SK-N-SH (cell line): ENCODE results near the gene RABGAP1L. TPM values are rescaled to one million over a fixed set of nuclear protein-coding genes. Genes with fewer than 3 reads are reported as not detected.

ENCODE experiments used
- CTCF ChIA-PET: fragments of 300-600, 350-600 bp; formaldehyde crosslinking; extraction: SDS; loops from one replicate; lab custom pipeline; 2021; lab: Yijun Ruan, JAX
- POLR2A ChIA-PET: fragments of 350-600 bp; sonication (Branson Sonifier 250); formaldehyde crosslinking; extraction: SDS; loops from one replicate; lab custom pipeline; 2020; ENCODE audit warnings: antibody characterized with exemption, inconsistent platforms; lab: Yijun Ruan, JAX
- DNase-seq: peaks from one replicate; pipeline ENCODE4 v3.0.0; 2012
- H2AFZ ChIP-seq: fragments of 200-600 bp; sonication (generic); 2 replicates; pipeline ENCODE4 v1.8.1; 2016; ENCODE audit warnings: antibody characterized with exemption, mild to moderate bottlenecking, low read depth
- H3F3A ChIP-seq: fragments of 200-600 bp; sonication (generic); replicated peaks from 2 replicates; pipeline ENCODE3; 2016; ENCODE audit warnings: antibody characterized with exemption, mild to moderate bottlenecking; ENCODE audit not compliant: insufficient read depth
- H3K27ac ChIP-seq, 2 experiments: fragments of 200-500 bp in 1 of 2; fragments of 200-600 bp in 1 of 2; sonication (Bioruptor generic) in 1 of 2; sonication (generic), shearing (Covaris generic) in 1 of 2; 2 replicates each; pipeline versions ENCODE4 v1.5.1 to v1.6.1; 2014 to 2016; ENCODE audit warnings: low read depth in 2 of 2, inconsistent platforms in 1 of 2, low read length in 1 of 2, mild to moderate bottlenecking in 1 of 2, mixed read lengths in 1 of 2
- H3K27me3 ChIP-seq: fragments of 200-600 bp; sonication (generic), shearing (Covaris generic); 2 replicates; pipeline ENCODE4 v1.6.1; 2016; ENCODE audit warnings: mixed run types; ENCODE audit not compliant: insufficient read depth
- H3K36me3 ChIP-seq, 2 experiments: fragments of 200-500 bp in 1 of 2; fragments of 200-600 bp in 1 of 2; sonication (Bioruptor generic) in 1 of 2; sonication (generic) in 1 of 2; replicated peaks in 1 of 2; 2 replicates each; pipeline versions ENCODE3 to v1.5.1; 2014 to 2016; ENCODE audit warnings: low read length in 1 of 2, mild to moderate bottlenecking in 1 of 2; ENCODE audit not compliant: insufficient read depth in 2 of 2, control insufficient read depth in 1 of 2
- H3K4me1 ChIP-seq, 2 experiments: fragments of 200-500 bp in 1 of 2; fragments of 200-600 bp in 1 of 2; sonication (Bioruptor generic) in 1 of 2; sonication (generic), shearing (Covaris generic) in 1 of 2; 2 replicates each; pipeline versions ENCODE4 v1.5.1 to v1.6.1; 2014 to 2016; ENCODE audit warnings: low read depth in 1 of 2, low read length in 1 of 2, mixed run types in 1 of 2; ENCODE audit not compliant: insufficient read depth in 2 of 2, control insufficient read depth in 1 of 2
- H3K4me2 ChIP-seq: fragments of 200-600 bp; sonication (generic), shearing (Covaris generic); 2 replicates; pipeline ENCODE4 v1.6.1; 2017; ENCODE audit warnings: mixed run types
- H3K4me3 ChIP-seq, 2 experiments: fragments of 200-500 bp in 1 of 2; fragments of 200-600 bp in 1 of 2; sonication (Bioruptor generic) in 1 of 2; sonication (generic), shearing (Covaris generic) in 1 of 2; 2 replicates each; pipeline versions ENCODE4 v1.5.1 to v1.8.1; 2014 to 2016; ENCODE audit warnings: low read depth in 2 of 2, inconsistent platforms in 1 of 2, low read length in 1 of 2, mild to moderate bottlenecking in 1 of 2, mixed read lengths in 1 of 2, moderate library complexity in 1 of 2
- H3K79me2 ChIP-seq: fragments of 200-600 bp; sonication (generic); 2 replicates; pipeline ENCODE4 v1.8.1; 2017; ENCODE audit warnings: mild to moderate bottlenecking; ENCODE audit not compliant: insufficient read depth
- H3K9ac ChIP-seq: fragments of 200-600 bp; sonication (generic); 2 replicates; pipeline ENCODE4 v1.6.1; 2017; ENCODE audit warnings: mixed run types
- H3K9me2 ChIP-seq: fragments of 200-600 bp; sonication (generic); 2 replicates; pipeline ENCODE4 v1.6.1; 2017; ENCODE audit warnings: mixed run types
- H3K9me3 ChIP-seq: fragments of 200-600 bp; sonication (generic); 2 replicates; pipeline ENCODE4 v1.6.1; 2017; ENCODE audit warnings: mixed run types, mild to moderate bottlenecking, moderate library complexity
- H4K20me1 ChIP-seq: fragments of 200-600 bp; sonication (generic); 2 replicates; pipeline ENCODE4 v1.6.1; 2017; ENCODE audit warnings: mild to moderate bottlenecking, mixed run types; ENCODE audit not compliant: insufficient read depth
- ELF1 ChIP-seq: IDR thresholded peaks from 2 replicates; pipeline ENCODE4 v1.4.0; 2012
- FOXJ3 ChIP-seq: sonication (generic); formaldehyde crosslinking; IDR thresholded peaks from 2 replicates; pipeline ENCODE4 v1.5.1; 2020; ENCODE audit warnings: mild to moderate bottlenecking, missing genetic modification reagents
- FOXM1 ChIP-seq: IDR thresholded peaks from 2 replicates; pipeline ENCODE4 v1.4.0; 2012; ENCODE audit warnings: low read depth, mild to moderate bottlenecking
- GABPA ChIP-seq: IDR thresholded peaks from 2 replicates; pipeline ENCODE4 v1.4.0; 2012; ENCODE audit warnings: low read depth, mild to moderate bottlenecking
- MAX ChIP-seq: IDR thresholded peaks from 2 replicates; pipeline ENCODE4 v1.4.0; 2012; ENCODE audit warnings: low read depth
- MXI1 ChIP-seq: IDR thresholded peaks from 2 replicates; pipeline ENCODE4 v1.6.1; 2012; ENCODE audit warnings: mild to moderate bottlenecking, low read depth, low read length, improper control_type of control experiment
- NFIC ChIP-seq: IDR thresholded peaks from 2 replicates; pipeline ENCODE4 v1.4.0; 2012; ENCODE audit warnings: borderline replicate concordance
- NRF1 ChIP-seq: IDR thresholded peaks from 2 replicates; pipeline ENCODE4 v1.6.1; 2012; ENCODE audit warnings: low read depth, mild to moderate bottlenecking, low read length
- RAD21 ChIP-seq: IDR thresholded peaks from 2 replicates; pipeline ENCODE4 v1.6.1; 2012; ENCODE audit warnings: mild to moderate bottlenecking, low read length
- RCOR1 ChIP-seq: fragments of 150-350 bp; IDR thresholded peaks from 2 replicates; pipeline ENCODE4 v1.6.1; 2017; ENCODE audit warnings: antibody characterized with exemption, low read length
- RFX5 ChIP-seq: IDR thresholded peaks from 2 replicates; pipeline ENCODE4 v1.6.1; 2012; ENCODE audit warnings: mild to moderate bottlenecking, improper control_type of control experiment, low read length
- SIN3A ChIP-seq: IDR thresholded peaks from 2 replicates; pipeline ENCODE4 v1.6.1; 2012; ENCODE audit warnings: low read depth, mild to moderate bottlenecking, low read length, moderate library complexity, borderline replicate concordance
- SMC3 ChIP-seq: IDR thresholded peaks from 2 replicates; pipeline ENCODE4 v1.6.1; 2012; ENCODE audit warnings: low read depth, low read length, improper control_type of control experiment
- TCF12 ChIP-seq: IDR thresholded peaks from 2 replicates; pipeline ENCODE4 v1.4.0; 2012
- TEAD4 ChIP-seq: IDR thresholded peaks from 2 replicates; pipeline ENCODE4 v1.4.0; 2012; ENCODE audit warnings: mild to moderate bottlenecking, borderline replicate concordance; ENCODE audit not compliant: insufficient read depth
- USF1 ChIP-seq: IDR thresholded peaks from 2 replicates; pipeline ENCODE4 v1.4.0; 2012; ENCODE audit warnings: low read depth, borderline replicate concordance
- WGBS: methylation state at CpG from one replicate; pipeline ENCODE4 v1.1.6; 2017; ENCODE audit warnings: low lambda C conversion rate; 5-methylcytosine and 5-hydroxymethylcytosine counted together
- polyA plus RNA-seq, 3 experiments: library from polyadenylated mRNA; depleted of rRNA; stranded (reverse); fragments of >200 nt; gene quantifications; 2 replicates each; pipeline ENCODE4 v1.2.3, GENCODE V29; 2012
- TF ChIP-seq, protein P1 (sequence below): fragments of 150-350 bp; IDR thresholded peaks from 2 replicates; pipeline ENCODE4 v1.6.1; 2017; ENCODE audit warnings: antibody characterized with exemption, low read length, low read depth, borderline replicate concordance
- TF ChIP-seq, protein P2 (sequence below): IDR thresholded peaks from 2 replicates; pipeline ENCODE4 v1.6.1; 2012; ENCODE audit warnings: mild to moderate bottlenecking, low read depth, low read length, moderate library complexity
- TF ChIP-seq, protein P3 (sequence below): IDR thresholded peaks from 2 replicates; pipeline ENCODE4 v1.4.0; 2012; ENCODE audit warnings: low read depth, borderline replicate concordance

Gene RABGAP1L
- polyA plus RNA-seq, 1 of the 3 experiments (the other 2 are of a cell fraction): 7.2 TPM

- Histone ChIP-seq H3K4me2 (no peak overlapping the region), H3K4me3 (no peak overlapping the region), H3K79me2 (no peaks in the 10 kb centered on the region), H3K9me3 (no peaks in the 10 kb centered on the region), H3K9ac (no peak overlapping the region), H4K20me1 (no peaks in the 10 kb centered on the region), H3K36me3 (no peaks in the 10 kb centered on the region), H3K4me1 (no peaks in the 10 kb centered on the region), H3K27ac (no peak overlapping the region), H3K9me2 (no peaks in the 10 kb centered on the region), H3K27me3 (no peaks in the 10 kb centered on the region), H3F3A (no peaks in the 10 kb centered on the region), H2AFZ (no peak overlapping the region)
- CTCF ChIA-PET: interaction anchor here (0.6 kb wide), 1 partner anchor 1035 kb away, joined by 3 read pairs; no protein-coding TSS in a partner anchor
- DNase-seq: no peak
- TF ChIP-seq NRF1: no peak
- no peak for TF ChIP-seq FOXM1
- no peak for TF ChIP-seq SMC3
- TF ChIP-seq SIN3A: no peak
- TF ChIP-seq, protein P1, sequence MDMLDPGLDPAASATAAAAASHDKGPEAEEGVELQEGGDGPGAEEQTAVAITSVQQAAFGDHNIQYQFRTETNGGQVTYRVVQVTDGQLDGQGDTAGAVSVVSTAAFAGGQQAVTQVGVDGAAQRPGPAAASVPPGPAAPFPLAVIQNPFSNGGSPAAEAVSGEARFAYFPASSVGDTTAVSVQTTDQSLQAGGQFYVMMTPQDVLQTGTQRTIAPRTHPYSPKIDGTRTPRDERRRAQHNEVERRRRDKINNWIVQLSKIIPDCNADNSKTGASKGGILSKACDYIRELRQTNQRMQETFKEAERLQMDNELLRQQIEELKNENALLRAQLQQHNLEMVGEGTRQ: no peak
- TF ChIP-seq ELF1: no peak
- TF ChIP-seq MAX: no peak
- no peak for TF ChIP-seq GABPA
- TF ChIP-seq RFX5: no peak
- TF ChIP-seq, protein P2, sequence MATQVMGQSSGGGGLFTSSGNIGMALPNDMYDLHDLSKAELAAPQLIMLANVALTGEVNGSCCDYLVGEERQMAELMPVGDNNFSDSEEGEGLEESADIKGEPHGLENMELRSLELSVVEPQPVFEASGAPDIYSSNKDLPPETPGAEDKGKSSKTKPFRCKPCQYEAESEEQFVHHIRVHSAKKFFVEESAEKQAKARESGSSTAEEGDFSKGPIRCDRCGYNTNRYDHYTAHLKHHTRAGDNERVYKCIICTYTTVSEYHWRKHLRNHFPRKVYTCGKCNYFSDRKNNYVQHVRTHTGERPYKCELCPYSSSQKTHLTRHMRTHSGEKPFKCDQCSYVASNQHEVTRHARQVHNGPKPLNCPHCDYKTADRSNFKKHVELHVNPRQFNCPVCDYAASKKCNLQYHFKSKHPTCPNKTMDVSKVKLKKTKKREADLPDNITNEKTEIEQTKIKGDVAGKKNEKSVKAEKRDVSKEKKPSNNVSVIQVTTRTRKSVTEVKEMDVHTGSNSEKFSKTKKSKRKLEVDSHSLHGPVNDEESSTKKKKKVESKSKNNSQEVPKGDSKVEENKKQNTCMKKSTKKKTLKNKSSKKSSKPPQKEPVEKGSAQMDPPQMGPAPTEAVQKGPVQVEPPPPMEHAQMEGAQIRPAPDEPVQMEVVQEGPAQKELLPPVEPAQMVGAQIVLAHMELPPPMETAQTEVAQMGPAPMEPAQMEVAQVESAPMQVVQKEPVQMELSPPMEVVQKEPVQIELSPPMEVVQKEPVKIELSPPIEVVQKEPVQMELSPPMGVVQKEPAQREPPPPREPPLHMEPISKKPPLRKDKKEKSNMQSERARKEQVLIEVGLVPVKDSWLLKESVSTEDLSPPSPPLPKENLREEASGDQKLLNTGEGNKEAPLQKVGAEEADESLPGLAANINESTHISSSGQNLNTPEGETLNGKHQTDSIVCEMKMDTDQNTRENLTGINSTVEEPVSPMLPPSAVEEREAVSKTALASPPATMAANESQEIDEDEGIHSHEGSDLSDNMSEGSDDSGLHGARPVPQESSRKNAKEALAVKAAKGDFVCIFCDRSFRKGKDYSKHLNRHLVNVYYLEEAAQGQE: no peak
- no peak for TF ChIP-seq TCF12
- no peak for TF ChIP-seq RAD21
- no peak for TF ChIP-seq FOXJ3 (CRISPR knock-in tag)
- TF ChIP-seq, protein P3, sequence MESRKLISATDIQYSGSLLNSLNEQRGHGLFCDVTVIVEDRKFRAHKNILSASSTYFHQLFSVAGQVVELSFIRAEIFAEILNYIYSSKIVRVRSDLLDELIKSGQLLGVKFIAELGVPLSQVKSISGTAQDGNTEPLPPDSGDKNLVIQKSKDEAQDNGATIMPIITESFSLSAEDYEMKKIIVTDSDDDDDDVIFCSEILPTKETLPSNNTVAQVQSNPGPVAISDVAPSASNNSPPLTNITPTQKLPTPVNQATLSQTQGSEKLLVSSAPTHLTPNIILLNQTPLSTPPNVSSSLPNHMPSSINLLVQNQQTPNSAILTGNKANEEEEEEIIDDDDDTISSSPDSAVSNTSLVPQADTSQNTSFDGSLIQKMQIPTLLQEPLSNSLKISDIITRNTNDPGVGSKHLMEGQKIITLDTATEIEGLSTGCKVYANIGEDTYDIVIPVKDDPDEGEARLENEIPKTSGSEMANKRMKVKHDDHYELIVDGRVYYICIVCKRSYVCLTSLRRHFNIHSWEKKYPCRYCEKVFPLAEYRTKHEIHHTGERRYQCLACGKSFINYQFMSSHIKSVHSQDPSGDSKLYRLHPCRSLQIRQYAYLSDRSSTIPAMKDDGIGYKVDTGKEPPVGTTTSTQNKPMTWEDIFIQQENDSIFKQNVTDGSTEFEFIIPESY: no peak
- TF ChIP-seq USF1: no peak
- no peak for TF ChIP-seq TEAD4
- TF ChIP-seq RCOR1: no peak
- TF ChIP-seq MXI1: no peak
- no peak for TF ChIP-seq NFIC
- POLR2A ChIA-PET: no interaction called here
- WGBS: 97% methylated on average over 2 of the region's 2 CpGs
Measured at GRCh38 chr1:174871886-174872285, 712.6 kb downstream of the RABGAP1L start.
